NCI-H748 (cell line): ENCODE data around the gene IGSF5.
A peak's percentile ranks its signal among the peaks of the same experiment; 100 is the strongest.
"Not testable (repeated sequence)": the region's sequence is repeated elsewhere in the genome, so short reads cannot be mapped to it uniquely, and the experiment has no call there.

ENCODE experiments used
- DNase-seq: peaks from one replicate; lab custom pipeline; 2025; ENCODE audit not compliant: unreplicated experiment; lab: John Stamatoyannopoulos, UW

The IGSF5 gene

DNA sequence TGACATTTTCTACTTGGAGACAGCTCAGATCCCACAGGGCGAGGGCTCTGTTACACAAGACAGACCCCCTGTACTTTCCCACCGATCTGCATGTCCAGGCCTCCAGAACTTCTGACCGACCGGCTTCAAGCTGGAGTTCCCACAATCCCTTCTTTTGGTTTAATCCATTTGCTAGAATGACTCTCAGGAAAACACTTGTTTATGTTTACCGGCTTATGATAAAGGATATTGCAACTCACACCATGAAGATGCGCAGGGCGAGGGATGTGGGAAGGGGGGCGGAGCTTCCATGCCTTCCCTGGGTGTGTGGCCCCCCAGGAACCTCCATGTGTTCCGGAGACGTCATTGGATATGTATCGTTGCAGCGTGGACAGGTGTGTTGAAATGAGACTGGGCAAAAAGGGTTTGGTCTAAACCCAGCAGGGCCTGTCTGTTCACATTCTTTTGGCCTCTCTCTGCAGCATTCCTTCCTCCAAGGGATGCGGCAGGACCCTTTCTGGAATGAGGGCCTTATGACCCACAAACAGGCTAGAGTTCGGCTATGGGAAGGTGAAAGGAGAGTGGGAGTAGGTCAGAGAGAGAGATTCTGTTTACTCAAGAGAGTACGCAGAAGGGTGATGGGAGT is 7.5 kb upstream of the IGSF5 start:
- no peak for DNase-seq

DNA sequence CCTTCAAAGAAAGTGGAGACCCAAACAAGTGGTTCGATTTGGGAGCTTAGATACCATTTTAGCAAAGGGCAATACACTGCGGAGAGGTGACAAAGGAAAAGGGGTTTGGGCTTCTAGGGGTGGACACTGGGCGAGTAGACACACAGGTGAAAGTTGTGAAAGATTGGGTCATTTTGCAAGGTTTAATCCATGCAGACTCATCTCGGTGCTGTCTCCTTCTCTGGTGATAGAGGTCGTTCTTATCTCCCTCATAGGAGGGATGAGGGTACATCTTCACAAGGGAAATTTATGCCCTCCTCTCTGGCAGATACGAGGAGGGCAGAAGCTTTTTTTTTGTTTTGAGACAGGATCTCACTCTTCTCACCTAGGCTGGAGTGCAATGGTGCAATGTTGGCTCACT is 6.4 kb upstream of the IGSF5 start:
- DNase-seq, result no peak

DNA sequence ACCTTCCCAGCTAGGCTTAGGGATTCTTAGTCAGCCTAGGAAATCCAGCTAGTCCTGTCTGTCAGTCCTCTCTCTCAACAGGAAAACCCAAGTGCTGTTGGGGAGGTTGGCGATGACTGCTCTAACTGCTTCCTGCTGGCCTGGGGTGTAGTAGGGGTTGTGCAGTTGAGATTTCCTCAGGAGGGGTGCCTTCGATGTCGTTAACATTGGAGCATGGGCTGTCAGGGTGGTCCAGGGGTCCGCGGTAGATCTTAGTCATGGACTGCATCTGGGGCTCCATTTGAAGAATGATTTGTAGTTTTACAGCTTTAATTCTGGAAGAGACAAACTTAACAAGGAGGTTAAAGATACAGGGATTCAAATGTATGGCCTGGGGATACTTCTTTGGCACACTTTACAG is 5.5 kb upstream of the IGSF5 start:
- DNase-seq, result not testable (repeated sequence)

DNA sequence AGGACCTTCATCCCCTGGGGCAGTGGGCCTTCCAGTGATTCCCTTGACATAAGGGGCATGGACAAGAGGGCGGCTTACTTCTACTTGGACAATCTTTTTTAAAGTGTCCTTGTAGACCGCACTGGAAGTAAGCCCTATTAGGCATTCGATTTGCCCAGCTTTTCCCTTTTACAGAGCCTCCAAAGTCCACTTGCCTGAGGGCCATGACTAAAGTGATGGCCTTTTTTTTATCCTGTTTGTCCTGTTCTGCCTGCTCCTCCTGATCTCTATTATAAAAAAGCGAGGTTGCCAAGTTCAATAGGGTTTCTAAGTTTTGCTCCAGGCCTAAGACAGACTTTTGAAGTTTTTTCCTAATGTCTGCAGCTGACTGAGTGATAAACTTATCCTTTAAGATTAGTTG is 2.4 kb upstream of the IGSF5 start:
- not testable (repeated sequence) for DNase-seq

DNA sequence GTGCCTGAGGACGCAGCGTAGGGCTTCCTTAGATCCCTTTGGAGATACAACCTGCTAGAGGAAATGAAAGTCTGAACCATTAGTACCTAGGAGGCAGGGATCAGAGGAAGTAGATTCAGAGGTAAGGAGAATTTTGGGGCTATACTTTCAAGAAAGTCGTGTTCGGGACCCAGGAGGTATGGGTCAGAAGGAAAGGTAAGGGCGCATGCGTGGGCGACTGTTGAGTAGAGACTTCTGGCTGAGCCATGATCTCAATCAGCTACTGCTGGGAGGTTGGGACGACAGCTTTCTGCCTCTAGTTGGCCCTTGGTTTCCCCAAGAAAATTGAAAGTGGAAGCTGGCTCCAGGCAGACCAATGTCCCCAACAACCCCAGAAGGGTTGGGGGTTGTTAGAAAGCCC is 349 bp downstream of the IGSF5 start:
- DNase-seq, result not testable (repeated sequence)

DNA sequence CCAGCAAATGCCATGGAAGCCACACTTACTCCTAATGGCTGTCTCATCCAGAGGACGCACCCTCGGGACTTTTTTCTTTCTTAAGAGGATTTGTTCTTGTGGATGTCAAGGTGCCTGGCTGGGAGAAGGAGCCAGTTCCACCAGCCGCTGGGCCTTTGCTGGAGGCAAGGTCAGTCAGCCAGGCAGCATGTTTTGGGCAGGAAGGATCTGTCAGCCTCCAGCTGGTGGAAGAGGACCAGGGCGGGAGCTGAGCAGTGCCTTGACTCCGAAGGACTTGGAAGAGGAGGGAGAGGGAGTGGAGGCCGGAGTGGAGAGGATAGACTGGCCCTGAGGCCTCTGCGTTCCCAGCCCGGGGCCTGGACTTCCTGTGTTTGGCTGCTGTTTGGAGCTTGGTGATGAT is 5.7 kb downstream of the IGSF5 start:
- DNase-seq, result no peak

DNA sequence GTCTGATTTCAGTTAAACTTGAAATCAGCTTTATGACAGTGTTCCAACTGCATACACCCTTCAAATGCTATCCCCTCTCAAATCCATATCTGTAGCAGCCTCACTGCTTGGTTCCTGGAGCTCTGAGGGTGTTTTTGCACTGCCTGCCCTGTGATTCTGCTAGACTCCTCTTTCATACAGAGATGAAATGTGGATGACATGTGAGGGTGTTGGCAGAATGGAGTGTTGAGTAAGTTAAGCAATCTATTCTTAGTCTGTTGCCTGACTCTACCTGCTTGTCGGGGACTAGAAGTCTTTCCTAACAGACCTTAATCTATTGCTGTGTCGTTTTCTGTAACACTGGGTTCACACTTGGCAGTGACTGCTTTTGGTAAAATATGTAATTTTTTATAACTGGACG is 9.8 kb downstream of the IGSF5 start:
- DNase-seq, result no peak

DNA sequence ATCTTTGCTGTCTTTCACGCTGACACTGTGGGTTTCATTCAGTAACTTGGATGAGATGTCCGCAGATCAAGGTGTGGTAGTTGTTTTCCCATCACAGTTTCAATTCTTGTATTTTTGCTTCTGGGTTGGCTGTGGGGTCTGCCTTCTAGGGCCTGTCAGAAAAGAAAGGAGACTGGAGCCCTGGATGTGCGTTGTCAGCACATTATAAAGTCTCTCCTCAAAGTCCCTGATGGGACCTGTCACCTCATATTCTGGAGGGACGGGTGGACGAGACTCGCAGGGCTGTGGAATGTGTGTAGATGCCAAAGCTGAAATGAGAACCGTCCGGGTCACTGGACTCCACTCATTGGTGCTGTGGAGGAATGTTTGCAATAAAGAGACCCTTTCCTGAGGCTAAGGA is 11.3 kb downstream of the IGSF5 start:
- no peak for DNase-seq

DNA sequence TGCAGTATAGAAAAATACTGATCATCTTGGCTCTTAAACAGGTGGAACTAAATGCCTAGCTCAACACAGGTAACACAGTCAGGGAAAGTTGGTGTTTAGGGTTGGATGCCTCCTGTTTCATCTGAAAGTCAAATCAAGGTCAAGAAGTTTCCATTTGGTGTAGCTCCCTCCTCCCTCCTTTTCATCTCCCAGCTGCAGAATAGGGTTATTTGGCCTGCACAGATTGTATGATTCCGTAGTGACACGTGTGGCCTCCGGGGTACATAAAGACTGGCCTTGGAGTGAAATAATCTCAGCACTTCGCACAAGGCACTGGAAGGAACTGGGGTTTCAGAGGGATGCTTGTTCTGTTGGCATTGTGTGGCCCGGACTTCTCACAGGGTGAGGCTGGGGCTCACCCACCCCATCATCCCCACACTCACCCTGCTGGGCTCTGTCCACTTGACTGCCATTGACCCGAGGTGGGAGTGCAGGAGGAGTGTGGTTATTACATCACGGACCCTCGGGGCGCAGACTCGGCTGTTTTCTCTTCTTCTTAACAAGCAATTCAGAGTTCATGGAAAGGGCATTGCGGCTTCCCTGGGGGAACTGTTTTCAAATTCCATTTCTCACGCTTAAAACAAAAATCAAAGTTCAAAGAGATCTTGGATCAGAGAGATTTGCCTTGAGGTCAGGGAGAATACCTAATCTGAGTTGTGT is 18.4 kb downstream of the IGSF5 start:
- DNase-seq, result no peak

DNA sequence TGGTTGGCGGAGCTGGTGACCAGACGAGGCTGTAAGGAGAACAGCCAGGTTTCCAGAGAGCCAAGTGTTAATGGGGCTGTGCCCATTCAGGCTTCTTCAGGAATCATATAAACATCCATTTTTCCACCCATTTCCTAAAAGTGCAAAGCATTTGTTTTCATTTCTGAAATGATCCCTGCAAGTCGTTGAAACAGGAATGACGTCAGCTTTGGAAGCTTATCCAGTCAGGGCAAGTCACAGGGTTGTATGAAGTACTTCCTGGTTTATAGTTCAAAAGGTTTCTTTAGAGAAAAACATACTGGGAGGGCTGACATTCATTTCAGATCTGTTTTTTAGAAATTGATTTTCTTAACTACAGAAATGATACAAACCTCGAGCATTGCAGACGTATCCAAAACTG is 29.2 kb downstream of the IGSF5 start:
- DNase-seq, result no peak

DNA sequence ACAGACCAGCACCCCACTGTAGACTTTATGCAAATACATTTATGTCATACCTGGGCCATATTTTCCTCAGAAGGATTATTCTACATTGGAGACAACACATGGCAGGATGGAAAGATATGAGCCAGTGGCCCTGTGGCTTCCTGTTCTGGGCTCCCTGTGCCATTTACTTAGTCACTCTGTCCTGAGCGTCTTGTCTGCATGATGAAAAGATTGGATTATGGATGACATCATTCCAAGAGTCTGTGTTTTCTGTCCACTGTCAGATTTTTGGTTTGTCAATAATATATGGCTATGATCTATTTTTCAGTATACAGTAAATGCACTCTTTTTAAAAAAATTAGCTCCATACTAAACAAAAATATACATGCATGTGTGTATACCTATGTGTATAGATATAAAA is 30.8 kb downstream of the IGSF5 start:
- no peak for DNase-seq

DNA sequence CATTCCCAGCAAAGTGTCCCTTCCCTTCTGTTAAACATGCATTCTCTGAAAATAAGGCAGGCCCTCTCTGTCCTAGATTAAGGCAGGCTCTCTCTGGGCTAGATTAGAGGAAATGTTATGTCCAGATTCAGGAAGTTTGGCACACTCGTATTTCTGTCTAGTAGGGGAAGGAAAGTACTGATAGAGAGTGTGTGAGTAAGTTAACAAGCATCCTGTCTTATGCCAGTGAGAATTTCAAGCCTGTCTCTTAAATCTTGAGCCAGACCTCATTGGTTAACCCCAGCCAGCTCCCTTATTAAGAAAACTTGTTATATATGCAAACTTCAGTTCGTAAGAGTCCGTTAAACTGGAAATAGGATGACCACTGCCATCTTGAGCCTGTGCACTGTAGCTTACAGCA is 31.6 kb downstream of the IGSF5 start:
- no peak for DNase-seq

DNA sequence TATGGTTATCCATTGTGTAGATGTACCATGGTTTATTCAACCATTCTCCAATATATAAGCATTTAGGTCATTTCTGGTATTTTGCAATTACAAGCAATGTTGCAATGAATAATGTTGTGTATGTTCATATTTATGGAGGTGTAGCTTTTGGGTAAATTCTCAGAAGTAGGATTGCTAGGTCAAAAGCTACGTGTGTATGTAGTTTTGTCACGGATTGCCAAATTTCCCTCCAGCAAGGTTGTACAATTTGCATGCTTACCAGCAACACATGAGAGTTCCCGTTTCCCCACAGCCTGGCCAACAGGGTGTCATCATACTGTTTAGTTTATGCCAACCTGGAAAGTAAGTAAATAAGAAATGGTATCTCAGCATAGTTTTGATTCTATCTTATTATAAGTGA is 36.3 kb downstream of the IGSF5 start:
- no peak for DNase-seq

DNA sequence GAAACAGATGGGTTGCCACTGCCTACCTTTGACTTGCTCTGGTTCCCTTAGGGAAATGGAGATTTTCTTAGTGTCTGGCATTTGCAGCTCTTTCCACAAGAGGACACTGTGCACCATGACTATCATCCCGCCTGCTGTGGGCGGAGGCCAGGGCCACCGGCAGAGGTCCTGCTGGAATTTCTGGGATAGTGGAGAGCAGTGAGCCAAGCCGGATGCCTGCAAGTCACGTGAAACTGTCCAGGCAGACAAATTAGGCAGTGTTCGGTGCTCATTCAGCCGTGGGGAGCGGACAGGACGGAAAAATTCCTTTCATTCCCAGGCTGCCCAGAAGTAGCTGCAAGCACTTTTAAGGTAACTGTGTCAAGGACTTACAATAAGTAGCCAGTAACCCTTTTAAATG is 43.4 kb downstream of the IGSF5 start:
- DNase-seq, result peak; percentile 88

DNA sequence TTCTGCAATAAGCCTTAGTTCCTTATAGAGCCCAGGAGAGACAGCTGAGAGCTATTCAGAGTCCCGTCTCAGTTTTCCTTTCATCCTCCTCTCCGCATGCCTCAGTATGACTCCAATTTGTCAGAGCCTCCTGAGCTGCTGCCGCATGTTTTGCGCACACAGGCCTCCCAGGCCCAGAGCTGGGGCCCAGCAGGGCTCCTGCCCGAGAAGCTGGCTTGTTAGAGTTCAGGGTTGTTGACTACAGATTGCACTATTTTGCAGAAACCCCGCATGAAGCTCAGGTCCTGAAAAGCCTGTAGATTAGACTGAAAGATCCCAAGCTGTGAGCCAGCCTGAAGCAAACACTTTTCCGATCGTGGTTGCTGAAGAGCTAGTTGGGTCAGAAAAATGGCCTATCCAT is 51.5 kb downstream of the IGSF5 start:
- no peak for DNase-seq

DNA sequence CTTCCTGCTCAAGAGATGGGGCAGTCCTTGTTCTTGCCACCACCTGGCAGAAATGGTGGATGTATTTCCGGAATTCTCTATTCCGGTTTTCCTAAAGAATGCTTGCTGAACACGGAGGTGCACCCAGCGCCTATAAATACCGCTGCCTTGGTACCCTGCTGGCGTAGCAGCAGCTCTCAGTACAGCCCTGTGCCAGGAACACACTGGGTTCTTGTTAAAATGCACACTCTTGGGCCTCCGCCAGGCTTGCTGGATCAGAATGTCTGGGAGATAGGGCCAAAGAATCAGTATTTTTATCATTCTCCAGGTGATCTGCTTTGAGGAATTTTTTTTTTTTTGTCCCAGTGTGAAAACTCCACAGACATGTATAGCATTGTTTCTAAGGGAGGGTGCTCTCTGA is 54.2 kb downstream of the IGSF5 start:
- DNase-seq, result no peak

DNA sequence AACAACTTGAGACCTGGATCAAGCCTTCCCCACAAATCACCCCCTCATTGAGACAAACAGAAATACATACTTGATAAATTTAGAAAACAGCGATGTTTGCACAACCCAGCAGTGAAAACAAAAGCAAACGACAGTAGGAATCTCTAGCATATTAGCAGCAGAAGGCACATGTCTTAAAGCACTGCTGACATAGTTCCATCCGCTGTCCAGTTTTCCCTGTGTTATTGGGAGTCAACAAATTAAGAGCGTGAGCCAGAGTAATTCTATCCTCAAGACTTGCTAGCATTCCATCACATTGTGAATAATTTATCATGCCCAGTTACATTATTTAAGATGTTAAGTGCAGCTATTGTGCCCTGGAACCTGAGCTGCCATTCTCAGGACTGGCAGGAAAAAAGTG is 55.3 kb downstream of the IGSF5 start:
- DNase-seq, result no peak

DNA sequence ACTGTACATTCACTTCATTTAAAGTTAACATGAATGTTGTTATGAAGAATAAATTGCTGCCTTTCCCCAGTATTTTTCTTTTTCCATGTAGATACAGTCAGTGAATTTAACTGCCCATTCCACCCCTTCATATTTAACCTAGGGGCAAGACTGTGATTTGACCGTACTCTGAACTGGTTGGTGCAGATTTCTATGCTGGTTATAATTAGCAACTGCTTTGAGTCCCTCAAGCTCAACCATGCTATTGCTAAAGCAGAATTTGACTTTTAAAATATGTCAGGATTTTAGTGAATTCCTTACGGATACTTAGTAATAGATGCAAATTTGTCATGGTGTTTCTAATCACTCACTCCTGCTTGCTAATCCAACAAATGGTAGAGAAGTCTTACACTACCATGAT is 57.2 kb downstream of the IGSF5 start:
- DNase-seq, result no peak

DNA sequence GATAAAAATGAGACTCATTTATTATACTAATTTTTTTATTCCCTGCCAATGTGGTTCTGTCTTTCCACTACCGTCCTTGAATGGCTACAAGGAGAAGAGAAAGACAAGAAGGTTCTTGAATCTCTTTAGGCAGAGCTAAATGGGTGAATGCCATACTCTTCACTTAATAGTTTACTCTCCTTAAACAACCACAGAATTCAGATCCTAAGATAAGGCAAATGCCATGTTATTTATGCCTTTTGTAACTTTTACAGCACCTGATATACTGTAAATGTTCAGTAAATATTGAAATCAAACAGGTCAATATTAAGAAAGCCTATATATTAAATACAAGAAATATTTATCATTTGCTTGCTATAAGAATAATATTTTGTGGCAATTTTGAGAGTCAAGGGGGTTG is 58.4 kb downstream of the IGSF5 start:
- no peak for DNase-seq

DNA sequence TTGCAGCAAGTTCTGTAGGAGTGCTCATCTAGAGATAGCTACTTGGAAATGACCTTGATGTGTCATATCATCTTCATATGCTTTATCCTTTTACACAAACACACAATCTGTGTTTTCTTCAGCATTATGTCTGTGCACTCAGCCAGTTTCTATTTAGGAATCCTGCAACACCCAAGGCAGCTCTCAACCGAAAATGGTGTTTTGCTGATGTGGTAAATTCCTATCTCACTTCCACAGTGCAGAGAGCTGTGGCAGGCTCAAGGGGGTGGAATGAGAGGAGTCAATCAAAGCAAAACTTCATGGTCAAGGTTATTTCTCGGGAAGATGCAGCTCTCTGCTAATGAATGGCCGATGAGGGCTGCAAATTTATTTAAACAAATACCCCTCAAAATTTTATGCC is 59.3 kb downstream of the IGSF5 start:
- DNase-seq, result no peak

DNA sequence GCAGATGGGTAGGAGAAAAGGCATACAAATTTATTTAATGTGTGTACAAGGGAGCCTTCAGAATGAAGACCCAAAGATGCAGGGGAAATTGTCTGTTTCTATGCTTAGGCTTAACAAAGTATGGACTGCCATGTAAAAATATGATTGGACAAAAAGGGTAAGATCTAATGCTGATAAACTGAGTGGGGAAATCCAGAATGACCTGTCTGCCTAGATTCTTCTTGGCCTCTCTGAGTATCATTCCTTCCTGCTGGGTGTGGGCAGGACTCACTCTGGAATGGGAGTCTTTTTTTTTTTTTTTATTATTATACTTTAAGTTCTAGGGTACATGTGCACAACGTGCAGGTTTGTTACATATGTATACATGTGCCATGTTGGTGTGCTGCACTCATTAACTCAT is 61.0 kb downstream of the IGSF5 start:
- no peak for DNase-seq

DNA sequence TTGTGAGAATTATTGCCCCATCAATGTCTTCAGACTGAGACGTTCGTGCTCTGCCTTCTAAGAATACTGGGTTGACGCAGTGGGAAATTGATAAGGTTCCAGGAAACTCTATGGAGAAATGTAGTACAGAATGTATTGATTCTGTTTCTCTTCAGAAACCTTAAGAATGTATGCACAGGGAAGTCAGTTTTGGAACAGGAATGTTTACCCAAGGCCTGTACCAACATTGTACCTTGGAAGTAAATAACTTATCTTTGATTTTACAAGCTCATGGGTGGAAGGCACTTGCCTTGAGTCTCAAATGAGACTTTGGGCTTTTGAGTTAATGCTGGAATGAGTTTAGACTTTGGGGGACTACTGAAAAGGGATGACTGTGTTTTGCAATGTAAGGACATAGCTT is 62.8 kb downstream of the IGSF5 start:
- no peak for DNase-seq

DNA sequence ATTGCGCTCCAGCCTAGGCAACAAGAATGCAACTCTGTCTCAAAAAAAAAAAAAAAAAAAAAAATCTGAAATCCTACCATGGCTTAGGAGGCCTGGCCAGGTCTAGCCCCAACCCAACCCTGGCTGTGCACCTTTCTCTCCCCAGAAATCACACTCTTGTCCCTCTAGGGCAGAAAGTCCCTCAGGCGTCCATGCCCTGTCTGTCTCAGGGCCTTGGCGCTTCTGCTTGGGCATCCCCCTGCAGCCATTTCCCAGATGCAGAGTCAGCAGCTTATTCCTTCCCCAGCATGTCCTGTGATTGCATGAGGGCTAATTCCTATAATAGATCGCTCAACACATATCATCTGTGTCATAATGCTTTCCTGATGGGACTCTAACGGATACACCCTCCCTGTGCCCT is 65.0 kb downstream of the IGSF5 start:
- no peak for DNase-seq
